Measurements from ENCODE around the gene SLC46A1. TPM values are rescaled to one million over a fixed set of nuclear protein-coding genes. Genes with fewer than 3 reads are reported as not detected.

The SLC46A1 gene
- polyA plus RNA-seq, 3 donors = 1.5 to 6.3 (median 1.7) TPM

- no peak overlapping the region for H3K27ac ChIP-seq (ENCODE audit: low read depth in 1 of 2, low read length in 2 of 2)
- H3K27me3 ChIP-seq (ENCODE audit: control insufficient read depth in 2 of 2, insufficient read depth in 2 of 2, low read length in 2 of 2) = no peaks in the 10 kb centered on the region
- H3K4me1 ChIP-seq (ENCODE audit: control insufficient read depth in 1 of 2, insufficient read depth in 2 of 2, low read length in 2 of 2) = no peaks in the 10 kb centered on the region
- peaks cover 85 to 99% of the 10 kb centered on the region in 2 donors for H3K36me3 Mint-ChIP-seq
- no peaks in the 10 kb centered on the region for H3K4me1 Mint-ChIP-seq
- no peak overlapping the region for H3K9ac ChIP-seq (ENCODE audit: insufficient read depth, low read length, poor library complexity, severe bottlenecking)
- H3K4me3 ChIP-seq (replicated peaks in 1 of 3; ENCODE audit: low read depth in 2 of 3, low read length in 3 of 3) = no peak overlapping the region
- peaks cover 94 to 98% of the 10 kb centered on the region in 2 donors for H3K36me3 ChIP-seq (replicated peaks in 1 of 2; ENCODE audit: control insufficient read depth in 1 of 2, insufficient read depth in 2 of 2, low read length in 2 of 2)
- intact Hi-C loops (cut with micrococcal nuclease) = no loop called here
- TF ChIP-seq, protein P1, sequence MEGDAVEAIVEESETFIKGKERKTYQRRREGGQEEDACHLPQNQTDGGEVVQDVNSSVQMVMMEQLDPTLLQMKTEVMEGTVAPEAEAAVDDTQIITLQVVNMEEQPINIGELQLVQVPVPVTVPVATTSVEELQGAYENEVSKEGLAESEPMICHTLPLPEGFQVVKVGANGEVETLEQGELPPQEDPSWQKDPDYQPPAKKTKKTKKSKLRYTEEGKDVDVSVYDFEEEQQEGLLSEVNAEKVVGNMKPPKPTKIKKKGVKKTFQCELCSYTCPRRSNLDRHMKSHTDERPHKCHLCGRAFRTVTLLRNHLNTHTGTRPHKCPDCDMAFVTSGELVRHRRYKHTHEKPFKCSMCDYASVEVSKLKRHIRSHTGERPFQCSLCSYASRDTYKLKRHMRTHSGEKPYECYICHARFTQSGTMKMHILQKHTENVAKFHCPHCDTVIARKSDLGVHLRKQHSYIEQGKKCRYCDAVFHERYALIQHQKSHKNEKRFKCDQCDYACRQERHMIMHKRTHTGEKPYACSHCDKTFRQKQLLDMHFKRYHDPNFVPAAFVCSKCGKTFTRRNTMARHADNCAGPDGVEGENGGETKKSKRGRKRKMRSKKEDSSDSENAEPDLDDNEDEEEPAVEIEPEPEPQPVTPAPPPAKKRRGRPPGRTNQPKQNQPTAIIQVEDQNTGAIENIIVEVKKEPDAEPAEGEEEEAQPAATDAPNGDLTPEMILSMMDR (IDR thresholded peaks at IDR 0.05) = no peak
- WGBS (ENCODE audit: insufficient coverage) = 92% methylated on average over 7 of the region's 13 CpGs
- no peaks in the 10 kb centered on the region for H3K9me3 Mint-ChIP-seq
- H3K27ac Mint-ChIP-seq = peak overlapping the region in 2 of 7 donors; percentile 57 to 58
- H3K9me3 ChIP-seq (replicated peaks in 1 of 2; ENCODE audit: control insufficient read depth in 1 of 2, insufficient read depth in 1 of 2, low read length in 2 of 2) = no peaks in the 10 kb centered on the region
- H3K79me2 ChIP-seq (ENCODE audit: insufficient read depth, low read length) = no peaks in the 10 kb centered on the region
- no peaks in the 10 kb centered on the region for H4K20me1 ChIP-seq (ENCODE audit: insufficient read depth, low read length)
- no peak overlapping the region for H3K4me2 ChIP-seq (replicated peaks; ENCODE audit: extremely low read depth, low read length, poor library complexity, severe bottlenecking)
- H3K27me3 Mint-ChIP-seq (ENCODE audit: low read depth in 3 of 3) = peaks cover 0 to under 1% (median 0%) of the 10 kb centered on the region in 3 donors
- no peak overlapping the region for H3K4me3 Mint-ChIP-seq
- H2AFZ ChIP-seq (ENCODE audit: insufficient read depth, low read depth, low read length, poor library complexity, severe bottlenecking) = no peak overlapping the region
- DNase-seq = no peak
These were observed 60.4 kb downstream of the SLC46A1 start for GRCh38 chr17:28345419-28346198.

Other genes starting within 250 kb of the SLC46A1 start
- gene TMEM97, start 87.0 kb downstream of the SLC46A1 start, polyA plus RNA-seq = 1 to 10 TPM; 1.3 to 1.5 (median 1.4) TPM
- gene IFT20, start 70.7 kb downstream of the SLC46A1 start, polyA plus RNA-seq = 10 to 100 TPM; 61.1 to 79.1 (median 75.4) TPM
- 1 to 10 TPM; 7.2 to 9.5 (median 9.4) TPM for gene TNFAIP1, start 70.5 kb downstream of the SLC46A1 start, polyA plus RNA-seq
- 10 to 100 TPM; 31.5 to 76.9 (median 72.4) TPM for gene POLDIP2, start 48.7 kb downstream of the SLC46A1 start, polyA plus RNA-seq
- not detected for gene SEBOX, start 41.0 kb downstream of the SLC46A1 start, polyA plus RNA-seq
- not detected for gene VTN, start 35.9 kb downstream of the SLC46A1 start, polyA plus RNA-seq
- gene SARM1, start 34.5 kb downstream of the SLC46A1 start, polyA plus RNA-seq = 1 to 10 TPM in 1 of 3 donors, under 1 TPM in 2; 0.78 to 7.1 (median 0.90) TPM
- gene SLC13A2, start 67.4 kb upstream of the SLC46A1 start, polyA plus RNA-seq = not detected
- gene FOXN1, start 100.1 kb upstream of the SLC46A1 start, polyA plus RNA-seq = not detected
- 100 to 1,000 TPM in 1 of 3 donors, 10 to 100 TPM in 2; 77.5 to 189 (median 80.2) TPM for gene UNC119, start 146.4 kb upstream of the SLC46A1 start, polyA plus RNA-seq
- 10 to 100 TPM; 59.4 to 87.5 (median 84.9) TPM for gene PIGS, start 165.3 kb upstream of the SLC46A1 start, polyA plus RNA-seq
- gene ALDOC, start 170.7 kb upstream of the SLC46A1 start, polyA plus RNA-seq = 10 to 100 TPM in 1 of 3 donors, 1 to 10 TPM in 2; 7.1 to 10.6 (median 9.8) TPM
- 1 to 10 TPM in 1 of 3 donors, not detected in 2; 7.7 TPM for gene SPAG5, start 192.8 kb upstream of the SLC46A1 start, polyA plus RNA-seq
- gene RSKR, start 208.0 kb upstream of the SLC46A1 start, polyA plus RNA-seq = 10 to 100 TPM in 1 of 3 donors, not detected in 2; 33.2 TPM
- 10 to 100 TPM; 46.8 to 69.2 (median 53.2) TPM for gene BLTP2, start 238.9 kb upstream of the SLC46A1 start, polyA plus RNA-seq

Measured in CD14-positive monocyte (primary cell).